KOPT-K1 (cell line): ENCODE measurements around the gene NMT1.

ENCODE experiments used
- H3K27ac ChIP-seq: fragments of 200-600 bp; sonication (generic); 2 replicates; pipeline ENCODE4 v1.5.1; 2016; ENCODE audit warnings: antibody characterized with exemption, mild to moderate bottlenecking, low read depth, low read length; ENCODE audit not compliant: poor library complexity, severe bottlenecking
- H3K36me3 ChIP-seq: fragments of 200-600 bp; sonication (generic); 2 replicates; pipeline ENCODE4 v1.5.1; 2017; ENCODE audit warnings: antibody characterized with exemption, mild to moderate bottlenecking, low read length, moderate library complexity; ENCODE audit not compliant: insufficient read depth
- H3K9me3 ChIP-seq: fragments of 200-600 bp; sonication (generic); 2 replicates; pipeline ENCODE4 v1.5.1; 2017; ENCODE audit warnings: antibody characterized with exemption, low read length, mild to moderate bottlenecking; ENCODE audit not compliant: insufficient read depth, poor library complexity, severe bottlenecking

NMT1 gene

GRCh38 chr17:45136846-45137560 is 75.9 kb downstream of the NMT1 start:
- no peak overlapping the region for H3K27ac ChIP-seq
- H3K36me3 ChIP-seq, result no peaks in the 10 kb centered on the region
- no peaks in the 10 kb centered on the region for H3K9me3 ChIP-seq

- H3K36me3 ChIP-seq, result no peaks in the 10 kb centered on the region
- no peaks in the 10 kb centered on the region for H3K9me3 ChIP-seq
- no peak overlapping the region for H3K27ac ChIP-seq
These were observed 76.6 kb downstream of the NMT1 start for GRCh38 chr17:45137561-45138305.

GRCh38 chr17:45138911-45139532 is 77.9 kb downstream of the NMT1 start:
- Histone ChIP-seq H3K27ac (no peak overlapping the region), H3K36me3 (no peaks in the 10 kb centered on the region), H3K9me3 (no peaks in the 10 kb centered on the region)

GRCh38 chr17:45139533-45139920 is 78.4 kb downstream of the NMT1 start:
- Histone ChIP-seq H3K27ac (no peak overlapping the region), H3K36me3 (no peaks in the 10 kb centered on the region)

GRCh38 chr17:45143094-45143670 is 82.1 kb downstream of the NMT1 start:
- H3K36me3 ChIP-seq, result no peaks in the 10 kb centered on the region
- H3K27ac ChIP-seq, result no peak overlapping the region
- no peaks in the 10 kb centered on the region for H3K9me3 ChIP-seq

More at GRCh38 chr17:45139533-45139920, 78.4 kb downstream of the NMT1 start:
- no peaks in the 10 kb centered on the region for H3K9me3 ChIP-seq

GRCh38 chr17:45143767-45144198 is 82.7 kb downstream of the NMT1 start:
- H3K9me3 ChIP-seq, result no peaks in the 10 kb centered on the region
- no peak overlapping the region for H3K27ac ChIP-seq
- no peaks in the 10 kb centered on the region for H3K36me3 ChIP-seq

GRCh38 chr17:45144199-45145034 is 83.3 kb downstream of the NMT1 start:
- H3K36me3 ChIP-seq, result no peaks in the 10 kb centered on the region
- no peaks in the 10 kb centered on the region for H3K9me3 ChIP-seq
- H3K27ac ChIP-seq, result no peak overlapping the region

GRCh38 chr17:45145035-45145389 is 83.9 kb downstream of the NMT1 start:
- no peak overlapping the region for H3K27ac ChIP-seq
- H3K9me3 ChIP-seq, result no peaks in the 10 kb centered on the region
- H3K36me3 ChIP-seq, result no peaks in the 10 kb centered on the region

- Histone ChIP-seq H3K36me3 (peaks cover 1% of the 10 kb centered on the region; the same call in 1 of the 2 replicates), H3K9me3 (no peaks in the 10 kb centered on the region), H3K27ac (peak overlapping the region; percentile 85)
These were observed 85.0 kb downstream of the NMT1 start for GRCh38 chr17:45146166-45146565.

- Histone ChIP-seq H3K36me3 (peaks cover 5% of the 10 kb centered on the region; the same call in 1 of the 2 replicates), H3K27ac (peak overlapping the region; percentile 85), H3K9me3 (no peaks in the 10 kb centered on the region)
These were observed 85.4 kb downstream of the NMT1 start for GRCh38 chr17:45146592-45146889.

- peak overlapping the region; percentile 85 for H3K27ac ChIP-seq
- no peaks in the 10 kb centered on the region for H3K9me3 ChIP-seq
- H3K36me3 ChIP-seq, result peaks cover 6% of the 10 kb centered on the region; the same call in 1 of the 2 replicates
These were observed 85.9 kb downstream of the NMT1 start for GRCh38 chr17:45146890-45147580.

- peak overlapping the region; percentile 85 for H3K27ac ChIP-seq
These were observed 86.6 kb downstream of the NMT1 start for GRCh38 chr17:45147581-45148182.

GRCh38 chr17:45148183-45149036 is 87.3 kb downstream of the NMT1 start, which contains the start of gene HEXIM1:
Gene HEXIM1 (plus strand): TSS chr17:45148475. CDS start chr17:45149191, 716 bp downstream.
- H3K9me3 ChIP-seq, result no peaks in the 10 kb centered on the region

More at GRCh38 chr17:45147581-45148182, 86.6 kb downstream of the NMT1 start:
- Histone ChIP-seq H3K36me3 (peaks cover 6% of the 10 kb centered on the region; the same call in 1 of the 2 replicates), H3K9me3 (no peaks in the 10 kb centered on the region)

More at GRCh38 chr17:45148183-45149036, 87.3 kb downstream of the NMT1 start, which contains the start of gene HEXIM1:
- Histone ChIP-seq H3K36me3 (peaks cover 6% of the 10 kb centered on the region; the same call in 1 of the 2 replicates), H3K27ac (peak within 1 kb of the TSS; percentile 85)
